Measurements from ENCODE around the gene C11orf42.

GRCh38 chr11:6234387-6235107 is 29.2 kb downstream of the C11orf42 start, which contains the start of gene FHIP1B:
- TF ChIP-seq CTCF (IDR thresholded peaks at IDR 0.05), result no peak
- TF ChIP-seq POLR2AphosphoS5 (IDR thresholded peaks at IDR 0.05), result peak; percentile 75 to 88
- TF ChIP-seq POLR2A (IDR thresholded peaks at IDR 0.05; ENCODE audit: low read depth), result peak; percentile 31
